MCF 10A (cell line): ENCODE data around the gene USP25. TPM values are rescaled to one million over a fixed set of nuclear protein-coding genes. Genes with fewer than 3 reads are reported as not detected.

Experiments used
- BruUV-seq: library from RNA; stranded (reverse); fragments of 400-500 nt; replicated peaks from 2 replicates; lab custom pipeline; 2021; lab: Mats Ljungman, UMichigan
- CTCF ChIA-PET: fragments of 300-600 bp; sonication (Branson Sonifier 250); formaldehyde crosslinking; extraction: SDS; loops from one replicate; lab custom pipeline; 2021; ENCODE audit warnings: antibody characterized with exemption, inconsistent platforms; lab: Yijun Ruan, JAX
- POLR2A ChIA-PET: fragments of 300-600, 350-650 bp; sonication (Branson Sonifier 250); formaldehyde crosslinking; extraction: SDS; loops from one replicate; lab custom pipeline; 2020; ENCODE audit warnings: antibody characterized with exemption, inconsistent platforms; lab: Yijun Ruan, JAX
- DNase-seq: peaks from one replicate; pipeline ENCODE4 v3.0.0-alpha.2; 2018; ENCODE audit not compliant: unreplicated experiment
- H3K27ac Mint-ChIP-seq: one replicate; pipeline ENCODE4 v1.8.0; 2022; ENCODE audit warnings: mild to moderate bottlenecking, low read depth, mixed read lengths; ENCODE audit not compliant: unreplicated experiment
- H3K27me3 Mint-ChIP-seq: one replicate; pipeline ENCODE4 v1.8.0; 2022; ENCODE audit warnings: mixed read lengths; ENCODE audit not compliant: insufficient read depth, unreplicated experiment
- H3K36me3 Mint-ChIP-seq: one replicate; pipeline ENCODE4 v1.8.0; 2022; ENCODE audit warnings: mild to moderate bottlenecking, moderate library complexity, mixed read lengths; ENCODE audit not compliant: insufficient read depth, unreplicated experiment
- H3K4me1 Mint-ChIP-seq: one replicate; pipeline ENCODE4 v1.8.0; 2022; ENCODE audit warnings: mixed read lengths; ENCODE audit not compliant: insufficient read depth, unreplicated experiment
- H3K4me3 Mint-ChIP-seq: one replicate; pipeline ENCODE4 v1.8.0; 2022; ENCODE audit warnings: mild to moderate bottlenecking, moderate library complexity, mixed read lengths; ENCODE audit not compliant: unreplicated experiment
- H3K9me3 Mint-ChIP-seq: one replicate; pipeline ENCODE4 v1.8.0; 2022; ENCODE audit warnings: mixed read lengths; ENCODE audit not compliant: unreplicated experiment
- CTCF ChIP-seq: fragments of 200-600 bp; IDR thresholded peaks from one replicate; pipeline ENCODE4 v1.8.0; 2022; ENCODE audit warnings: antibody characterized with exemption, mild to moderate bottlenecking; ENCODE audit not compliant: unreplicated experiment
- intact Hi-C: fragments of 100-400 bp; cut with micrococcal nuclease; formaldehyde crosslinking; loops from 2 replicates; pipeline ENCODE4 v1.14.1; 2022
- total RNA-seq: library from RNA; stranded (reverse); gene quantifications from 2 replicates; pipeline ENCODE4 v1.2.3, GENCODE V29; 2022

Gene USP25
- total RNA-seq, 1 experiment from 2014 or later, result 90.8 TPM

- no TSS peak for BruUV-seq
- DNase-seq, result no peak
- TF ChIP-seq CTCF, result peak; percentile 31
- peaks cover 68% of the 10 kb centered on the region for H3K36me3 Mint-ChIP-seq
- H3K9me3 Mint-ChIP-seq, result peaks cover 30% of the 10 kb centered on the region
- H3K4me3 Mint-ChIP-seq, result no peak overlapping the region
- intact Hi-C loops, result no loop called here
- no peaks in the 10 kb centered on the region for H3K4me1 Mint-ChIP-seq
- ChIA-PET CTCF (interaction anchor here (0.6 kb wide), 3 partner anchors 19 to 1385 kb away, joined by 3 read pairs; no protein-coding TSS in a partner anchor), POLR2A (no interaction called here)
- no peaks in the 10 kb centered on the region for H3K27me3 Mint-ChIP-seq
- no peak overlapping the region for H3K27ac Mint-ChIP-seq
Measured at GRCh38 chr21:15894596-15894995, 164.8 kb downstream of the USP25 start.

GRCh38 chr21:15895142-15896106 lies 165.6 kb downstream of the USP25 start:
- DNase-seq, result no peak
- intact Hi-C loops, result no loop called here
- Mint-ChIP-seq H3K4me1 (no peaks in the 10 kb centered on the region), H3K36me3 (peaks cover 72% of the 10 kb centered on the region), H3K4me3 (no peak overlapping the region), H3K27ac (no peak overlapping the region), H3K27me3 (no peaks in the 10 kb centered on the region), H3K9me3 (peaks cover 31% of the 10 kb centered on the region)
- CTCF ChIA-PET, result interaction anchor here (0.6 to 1.3 kb wide), 4 partner anchors 18 to 720 kb away, joined by 3 to 4 read pairs (median 3); no protein-coding TSS in a partner anchor
- no peak for TF ChIP-seq CTCF
- BruUV-seq, result no TSS peak
- POLR2A ChIA-PET, result interaction anchor here (0.7 kb wide), 1 partner anchor 173 kb away, joined by 3 read pairs; no protein-coding TSS in a partner anchor

GRCh38 chr21:15896501-15896900 lies 166.7 kb downstream of the USP25 start:
- Mint-ChIP-seq H3K27me3 (no peaks in the 10 kb centered on the region), H3K36me3 (peaks cover 62% of the 10 kb centered on the region), H3K4me3 (no peak overlapping the region), H3K27ac (no peak overlapping the region), H3K4me1 (no peaks in the 10 kb centered on the region), H3K9me3 (peaks cover 36% of the 10 kb centered on the region)
- no TSS peak for BruUV-seq
- ChIA-PET POLR2A (no interaction called here), CTCF (interaction anchor here (1.3 kb wide), 1 partner anchor 185 kb away, joined by 4 read pairs; no protein-coding TSS in a partner anchor)
- no peak for TF ChIP-seq CTCF
- intact Hi-C loops, result no loop called here
- no peak for DNase-seq

- Mint-ChIP-seq H3K36me3 (peaks cover 6% of the 10 kb centered on the region), H3K27ac (no peak overlapping the region), H3K4me3 (no peak overlapping the region), H3K4me1 (peaks cover 5% of the 10 kb centered on the region), H3K9me3 (peaks cover 14% of the 10 kb centered on the region), H3K27me3 (no peaks in the 10 kb centered on the region)
- ChIA-PET POLR2A (no interaction called here), CTCF (no interaction called here)
- TF ChIP-seq CTCF, result no peak
- BruUV-seq, result no TSS peak
- no peak for DNase-seq
- intact Hi-C loops, result no loop called here
Measured at GRCh38 chr21:15904389-15904788, 174.6 kb downstream of the USP25 start.
